Stimulated activated CD8-positive, alpha-beta memory T cell treated with anti-CD3 and anti-CD28 coated beads, Interleukin-12 subunit alpha, Interleukin-12 subunit beta, amount 100 ng/mL, for 24 hours (primary cell): ENCODE data around the gene KCNK13.
"Not testable (repeated sequence)": the region's sequence is repeated elsewhere in the genome, so short reads cannot be mapped to it uniquely, and the experiment has no call there.

ENCODE experiments used
- DNase-seq: peaks from one replicate; pipeline ENCODE4 v3.0.0-alpha.2; 2020; ENCODE audit errors: extremely low read depth

The KCNK13 gene

GRCh38 chr14:90060965-90061684 lies 669 bp upstream of the KCNK13 start:
- DNase-seq: no peak

GRCh38 chr14:90062127-90062794 lies 467 bp downstream of the KCNK13 start:
- no peak for DNase-seq

GRCh38 chr14:90062822-90063539 lies 1.2 kb downstream of the KCNK13 start:
- no peak for DNase-seq

- DNase-seq: no peak
Observed at GRCh38 chr14:90072350-90072749, 10.6 kb downstream of the KCNK13 start.

GRCh38 chr14:90079576-90079975 lies 17.8 kb downstream of the KCNK13 start:
- no peak for DNase-seq

- DNase-seq: no peak
Observed at GRCh38 chr14:90087433-90087832, 25.6 kb downstream of the KCNK13 start.

GRCh38 chr14:90088176-90088575 lies 26.4 kb downstream of the KCNK13 start:
- no peak for DNase-seq

GRCh38 chr14:90089486-90089885 lies 27.7 kb downstream of the KCNK13 start:
- DNase-seq: not testable (repeated sequence)

GRCh38 chr14:90091393-90091792 lies 29.6 kb downstream of the KCNK13 start:
- DNase-seq: no peak

GRCh38 chr14:90093942-90094595 lies 32.3 kb downstream of the KCNK13 start:
- no peak for DNase-seq

GRCh38 chr14:90095096-90095495 lies 33.3 kb downstream of the KCNK13 start:
- DNase-seq: no peak

GRCh38 chr14:90096566-90096965 lies 34.8 kb downstream of the KCNK13 start:
- DNase-seq: no peak

GRCh38 chr14:90103808-90104207 lies 42.0 kb downstream of the KCNK13 start:
- DNase-seq: no peak

GRCh38 chr14:90105756-90106155 lies 44.0 kb downstream of the KCNK13 start:
- DNase-seq: no peak

GRCh38 chr14:90107789-90108188 lies 46.0 kb downstream of the KCNK13 start:
- DNase-seq: no peak

- no peak for DNase-seq
Observed at GRCh38 chr14:90109858-90110257, 48.1 kb downstream of the KCNK13 start.

GRCh38 chr14:90111895-90112534 lies 50.2 kb downstream of the KCNK13 start:
- DNase-seq: no peak

- no peak for DNase-seq
Observed at GRCh38 chr14:90114554-90114953, 52.8 kb downstream of the KCNK13 start.

GRCh38 chr14:90115780-90116179 lies 54.0 kb downstream of the KCNK13 start:
- no peak for DNase-seq

- no peak for DNase-seq
Observed at GRCh38 chr14:90116444-90116843, 54.6 kb downstream of the KCNK13 start.

GRCh38 chr14:90118027-90118426 lies 56.2 kb downstream of the KCNK13 start:
- no peak for DNase-seq

- DNase-seq: no peak
Observed at GRCh38 chr14:90126260-90126659, 64.5 kb downstream of the KCNK13 start.
